ENCODE data around the gene SDK2.

The SDK2 gene

DNA sequence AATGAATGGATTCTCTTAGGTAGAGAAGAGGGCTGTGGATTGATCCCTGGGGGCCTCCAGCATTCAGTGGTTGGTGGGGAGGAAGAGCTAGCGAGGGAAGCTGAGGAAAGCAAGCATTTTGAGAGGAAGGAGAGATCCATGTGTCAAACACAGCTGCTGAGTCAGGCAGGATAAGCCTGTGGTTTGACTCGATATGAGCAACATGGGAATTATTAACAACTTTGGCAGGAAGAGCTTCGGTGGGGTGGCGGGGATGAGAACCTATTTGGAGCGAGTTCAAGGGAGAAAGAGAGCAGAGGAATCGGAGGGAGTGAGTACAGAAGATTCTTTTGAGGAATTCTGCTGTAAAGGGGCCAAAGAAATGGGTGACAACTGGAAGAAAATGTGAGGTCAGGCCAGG, 273.0 kb downstream of the SDK2 start:
- DNase-seq (ENCODE audit: low spot score) = no peak
- TF ChIP-seq CTCF (IDR thresholded peaks at IDR 0.05; ENCODE audit: borderline replicate concordance, control extremely low read depth, extremely low read depth, insufficient read depth, missing control alignments) = no peak
- in situ Hi-C loops (cut with MboI; ENCODE audit: low sequenced_read_pairs, unreplicated experiment) = loop anchor here (5.0 to 25.0 kb wide), 3 partner anchors 114 to 809 kb away; no protein-coding TSS in a partner anchor

DNA sequence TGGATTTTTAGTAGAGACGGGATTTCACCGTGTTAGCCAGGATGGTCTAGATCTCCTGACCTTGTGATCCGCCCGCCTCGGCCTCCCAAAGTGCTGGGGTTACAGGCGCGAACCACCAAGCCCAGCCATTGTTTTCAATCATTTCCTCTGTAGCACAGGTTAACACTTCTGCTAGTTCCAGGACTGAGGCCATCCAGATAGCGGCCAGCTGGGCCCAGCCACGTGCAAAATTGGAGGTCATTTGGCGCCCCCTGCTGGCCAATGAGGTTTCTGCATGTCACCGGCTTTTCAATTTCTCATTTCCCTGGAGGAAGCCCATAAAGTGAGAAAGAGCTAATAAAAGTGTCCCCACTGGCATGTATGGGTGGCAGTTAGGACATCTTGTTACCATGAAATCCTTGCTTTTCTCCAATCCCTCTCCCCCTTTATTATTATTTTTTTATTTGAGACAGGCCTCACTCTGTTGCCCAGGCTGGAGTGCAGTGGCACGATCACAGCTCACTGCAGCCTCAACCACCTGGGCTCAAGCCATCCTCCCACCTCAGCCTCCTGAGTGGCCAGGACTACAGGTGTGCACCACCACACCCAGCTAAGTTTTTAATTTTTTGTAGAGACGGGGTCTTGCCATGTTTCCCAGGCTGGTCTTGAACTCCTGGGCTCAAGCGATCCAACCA, 274.3 kb downstream of the SDK2 start:
- in situ Hi-C loops (cut with MboI; ENCODE audit: low sequenced_read_pairs, unreplicated experiment) = loop anchor here (5.0 to 25.0 kb wide), 3 partner anchors 113 to 808 kb away; no protein-coding TSS in a partner anchor
- peak; percentile 89 for TF ChIP-seq CTCF (IDR thresholded peaks at IDR 0.05; ENCODE audit: borderline replicate concordance, control extremely low read depth, extremely low read depth, insufficient read depth, missing control alignments)
- peak; percentile 90 for DNase-seq (ENCODE audit: low spot score)

GRCh38 chr17:73369111-73369521, 275.1 kb downstream of the SDK2 start:
- in situ Hi-C loops (cut with MboI; ENCODE audit: low sequenced_read_pairs, unreplicated experiment) = loop anchor here (25.0 kb wide), 2 partner anchors 632 to 807 kb away; no protein-coding TSS in a partner anchor
- no peak for TF ChIP-seq CTCF (IDR thresholded peaks at IDR 0.05; ENCODE audit: borderline replicate concordance, control extremely low read depth, extremely low read depth, insufficient read depth, missing control alignments)
- DNase-seq (ENCODE audit: low spot score) = no peak

- no peak for TF ChIP-seq CTCF (IDR thresholded peaks at IDR 0.05; ENCODE audit: borderline replicate concordance, control extremely low read depth, extremely low read depth, insufficient read depth, missing control alignments)
- no peak for DNase-seq (ENCODE audit: low spot score)
- in situ Hi-C loops (cut with MboI; ENCODE audit: low sequenced_read_pairs, unreplicated experiment) = loop anchor here (25.0 kb wide), 2 partner anchors 631 to 806 kb away; no protein-coding TSS in a partner anchor
These were observed 276.1 kb downstream of the SDK2 start for GRCh38 chr17:73368085-73368631.

DNA sequence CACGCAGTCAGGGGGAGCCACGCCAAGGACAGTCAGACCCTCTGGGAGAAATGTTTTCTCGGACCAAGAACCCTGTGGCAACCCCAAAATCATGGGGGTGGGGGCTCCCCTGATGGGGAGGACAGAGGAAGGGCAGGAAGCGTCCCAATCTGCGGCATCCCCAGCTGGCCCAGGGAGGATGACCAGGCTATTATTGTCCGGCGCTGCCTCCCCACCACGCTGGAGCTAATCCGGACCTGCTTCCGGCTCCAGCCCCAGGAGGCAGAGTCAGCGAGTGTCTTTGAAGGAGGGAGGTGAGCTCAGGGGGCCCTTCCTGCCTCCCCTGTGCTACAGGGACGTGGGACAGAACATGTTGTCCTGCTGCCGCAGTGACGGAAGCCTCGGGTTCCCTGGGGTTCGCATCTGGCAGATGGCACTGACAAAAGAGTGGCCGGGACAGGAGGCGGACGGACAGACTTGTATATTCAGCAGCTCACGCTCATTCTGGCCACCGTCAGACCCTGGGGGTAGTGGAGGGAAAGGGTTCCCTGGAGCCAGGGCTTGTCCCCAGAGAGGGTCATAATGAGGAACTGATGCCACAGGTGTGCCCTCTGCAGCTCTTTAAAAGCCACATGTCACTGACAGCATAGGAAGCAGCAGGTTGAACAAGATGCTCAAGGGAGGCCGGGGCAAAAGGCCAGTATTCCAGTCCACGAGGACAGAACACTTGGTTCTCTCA, 278.2 kb downstream of the SDK2 start:
- no peak for DNase-seq (ENCODE audit: low spot score)
- no peak for TF ChIP-seq CTCF (IDR thresholded peaks at IDR 0.05; ENCODE audit: borderline replicate concordance, control extremely low read depth, extremely low read depth, insufficient read depth, missing control alignments)
- in situ Hi-C loops (cut with MboI; ENCODE audit: low sequenced_read_pairs, unreplicated experiment) = loop anchor here (25.0 kb wide), 2 partner anchors 629 to 804 kb away; no protein-coding TSS in a partner anchor

GRCh38 chr17:73365301-73365874, 278.9 kb downstream of the SDK2 start:
- TF ChIP-seq CTCF (IDR thresholded peaks at IDR 0.05; ENCODE audit: borderline replicate concordance, control extremely low read depth, extremely low read depth, insufficient read depth, missing control alignments) = no peak
- in situ Hi-C loops (cut with MboI; ENCODE audit: low sequenced_read_pairs, unreplicated experiment) = loop anchor here (25.0 kb wide), 2 partner anchors 628 to 803 kb away; no protein-coding TSS in a partner anchor
- no peak for DNase-seq (ENCODE audit: low spot score)
